Coronary artery (tissue), 2 donors: ENCODE data around the gene IPMK.

ENCODE experiments used
- DNase-seq: peaks from one replicate; pipeline ENCODE4 v3.0.0-alpha.2; 2017; ENCODE audit warnings: low spot score
- H3K27ac ChIP-seq, 2 donors: fragments of 200-600 bp; sonication (generic); one replicate each; pipeline ENCODE4 v1.5.1; 2016 to 2019
- H3K4me3 ChIP-seq: fragments of 200-600 bp; sonication (generic); 2 replicates; pipeline ENCODE4 v1.5.1; 2016; ENCODE audit warnings: mild to moderate bottlenecking, moderate library complexity
- CTCF ChIP-seq: fragments of 200-600 bp; sonication (generic); IDR thresholded peaks from one replicate; pipeline ENCODE4 v1.5.1; 2019; ENCODE audit warnings: antibody characterized with exemption

IPMK gene

GRCh38 chr10:58278962-58279307, 11.2 kb upstream of the IPMK start:
- H3K27ac ChIP-seq = no peak overlapping the region
- H3K4me3 ChIP-seq = no peak overlapping the region
- TF ChIP-seq CTCF = no peak
- DNase-seq = no peak

GRCh38 chr10:58278274-58278961, 10.7 kb upstream of the IPMK start:
- TF ChIP-seq CTCF = no peak
- Histone ChIP-seq H3K27ac (no peak overlapping the region), H3K4me3 (no peak overlapping the region)
- DNase-seq = no peak

- no peak for TF ChIP-seq CTCF
- no peak overlapping the region for H3K4me3 ChIP-seq
- H3K27ac ChIP-seq = no peak overlapping the region
- DNase-seq = no peak
These were observed 8.2 kb upstream of the IPMK start for GRCh38 chr10:58275908-58276307.

- H3K27ac ChIP-seq = no peak overlapping the region
- H3K4me3 ChIP-seq = no peak overlapping the region
- TF ChIP-seq CTCF = no peak
- no peak for DNase-seq
These were observed 7.6 kb upstream of the IPMK start for GRCh38 chr10:58275261-58275660.

GRCh38 chr10:58269782-58270290, 2.1 kb upstream of the IPMK start:
- DNase-seq = no peak
- TF ChIP-seq CTCF = no peak
- H3K4me3 ChIP-seq = peak overlapping the region; percentile 94
- H3K27ac ChIP-seq = peak overlapping the region; percentile 90 to 98

GRCh38 chr10:58268946-58269781, 1.5 kb upstream of the IPMK start, which contains the start of gene CISD1:
Gene CISD1, plus strand, starts transcription at chr10:58269162. Its CDS starts 112 bp downstream, at chr10:58269274.
- Histone ChIP-seq H3K4me3 (peak within 1 kb of the TSS; percentile 94), H3K27ac (peak within 1 kb of the TSS; percentile 90 to 98)
- DNase-seq = peak; percentile 98
- TF ChIP-seq CTCF = no peak
